HFF-Myc (cell line): Measurements from ENCODE around the gene GBP3.
"Not testable (repeated sequence)": the region's sequence is repeated elsewhere in the genome, so short reads cannot be mapped to it uniquely, and the experiment has no call there.

Source experiments
- DNase-seq: peaks from one replicate; pipeline ENCODE4 v3.0.0-alpha.2; 2011; ENCODE audit warnings: low read depth; ENCODE audit errors: extremely low read depth
- H3K4me3 ChIP-seq: replicated peaks from 2 replicates; pipeline ENCODE4 v1.5.1; 2011; ENCODE audit warnings: low read depth, mild to moderate bottlenecking, control low read depth, low read length
- TF ChIP-seq, protein P1 (sequence below): IDR thresholded peaks from 2 replicates; pipeline ENCODE4 v1.5.1; 2012; ENCODE audit warnings: mild to moderate bottlenecking, low read depth, low read length, control low read depth; ENCODE audit errors: missing control alignments

The GBP3 gene

GRCh38 chr1:88983791-88984559, 38.7 kb downstream of the GBP3 start:
- TF ChIP-seq, protein P1, sequence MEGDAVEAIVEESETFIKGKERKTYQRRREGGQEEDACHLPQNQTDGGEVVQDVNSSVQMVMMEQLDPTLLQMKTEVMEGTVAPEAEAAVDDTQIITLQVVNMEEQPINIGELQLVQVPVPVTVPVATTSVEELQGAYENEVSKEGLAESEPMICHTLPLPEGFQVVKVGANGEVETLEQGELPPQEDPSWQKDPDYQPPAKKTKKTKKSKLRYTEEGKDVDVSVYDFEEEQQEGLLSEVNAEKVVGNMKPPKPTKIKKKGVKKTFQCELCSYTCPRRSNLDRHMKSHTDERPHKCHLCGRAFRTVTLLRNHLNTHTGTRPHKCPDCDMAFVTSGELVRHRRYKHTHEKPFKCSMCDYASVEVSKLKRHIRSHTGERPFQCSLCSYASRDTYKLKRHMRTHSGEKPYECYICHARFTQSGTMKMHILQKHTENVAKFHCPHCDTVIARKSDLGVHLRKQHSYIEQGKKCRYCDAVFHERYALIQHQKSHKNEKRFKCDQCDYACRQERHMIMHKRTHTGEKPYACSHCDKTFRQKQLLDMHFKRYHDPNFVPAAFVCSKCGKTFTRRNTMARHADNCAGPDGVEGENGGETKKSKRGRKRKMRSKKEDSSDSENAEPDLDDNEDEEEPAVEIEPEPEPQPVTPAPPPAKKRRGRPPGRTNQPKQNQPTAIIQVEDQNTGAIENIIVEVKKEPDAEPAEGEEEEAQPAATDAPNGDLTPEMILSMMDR: peak; percentile 38
- H3K4me3 ChIP-seq: no peak overlapping the region
- DNase-seq: no peak

GRCh38 chr1:88982055-88982454, 40.6 kb downstream of the GBP3 start:
- TF ChIP-seq, protein P1: no peak
- no peak for DNase-seq
- H3K4me3 ChIP-seq: no peak overlapping the region

DNA sequence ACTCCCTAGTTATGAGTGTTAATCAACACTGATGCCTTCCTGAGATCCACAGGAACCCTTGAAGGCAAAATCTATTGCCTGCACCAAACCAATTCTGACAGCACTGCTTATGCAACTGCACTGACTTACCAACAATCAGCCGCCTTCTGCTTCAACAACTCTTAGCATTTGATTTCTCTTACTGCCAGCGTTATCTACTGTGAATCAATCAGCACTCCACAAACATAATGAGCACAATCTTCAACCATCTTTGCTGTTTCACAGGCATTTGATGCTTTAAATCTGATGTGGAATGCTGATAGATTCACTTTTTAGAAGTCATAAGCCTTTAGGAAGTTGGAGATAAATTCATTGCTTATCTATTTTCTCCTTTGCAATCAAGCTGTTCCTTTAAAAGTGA, 41.2 kb downstream of the GBP3 start:
- DNase-seq, H3K4me3 ChIP-seq: not testable (repeated sequence)

- TF ChIP-seq, protein P1: no peak
- no peak overlapping the region for H3K4me3 ChIP-seq
- DNase-seq: no peak
Measured at GRCh38 chr1:88980870-88981269, 41.8 kb downstream of the GBP3 start.

GRCh38 chr1:88979749-88980116, 42.9 kb downstream of the GBP3 start:
- no peak overlapping the region for H3K4me3 ChIP-seq
- DNase-seq: no peak
- TF ChIP-seq, protein P1: no peak

GRCh38 chr1:88979054-88979748, 43.5 kb downstream of the GBP3 start:
- TF ChIP-seq, protein P1: no peak
- no peak for DNase-seq
- no peak overlapping the region for H3K4me3 ChIP-seq

- no peak for DNase-seq
- TF ChIP-seq, protein P1: no peak
- no peak overlapping the region for H3K4me3 ChIP-seq
Measured at GRCh38 chr1:88976235-88976634, 46.4 kb downstream of the GBP3 start.

- not testable (repeated sequence) for H3K4me3 ChIP-seq, DNase-seq
Measured at GRCh38 chr1:88974616-88975172, 48.0 kb downstream of the GBP3 start.
